HUES6 (cell line): Measurements from ENCODE around the gene MRC1.
"Not testable (repeated sequence)": the region's sequence is repeated elsewhere in the genome, so short reads cannot be mapped to it uniquely, and the experiment has no call there.

Experiments
- H3K27ac ChIP-seq: 2 replicates; pipeline ENCODE4 v1.7.0; 2013; ENCODE audit warnings: low read depth, mild to moderate bottlenecking, low read length, inconsistent platforms
- H3K27me3 ChIP-seq: 2 replicates; pipeline ENCODE4 v1.6.1; 2013; ENCODE audit warnings: low read length; ENCODE audit not compliant: control insufficient read depth, insufficient read depth
- H3K36me3 ChIP-seq: 2 replicates; pipeline ENCODE4 v1.6.1; 2013; ENCODE audit warnings: low read length; ENCODE audit not compliant: control insufficient read depth, insufficient read depth
- H3K4me1 ChIP-seq: 2 replicates; pipeline ENCODE4 v1.6.1; 2013; ENCODE audit warnings: low read length; ENCODE audit not compliant: control insufficient read depth, insufficient read depth
- H3K4me3 ChIP-seq: 2 replicates; pipeline ENCODE4 v1.5.1; 2013; ENCODE audit warnings: low read depth, low read length
- H3K9ac ChIP-seq: one replicate; pipeline ENCODE4 v1.6.1; 2013; ENCODE audit warnings: mild to moderate bottlenecking, low read length
- H3K9me3 ChIP-seq: 2 replicates; pipeline ENCODE4 v1.6.1; 2013; ENCODE audit warnings: low read depth, low read length; ENCODE audit not compliant: control insufficient read depth, insufficient read depth

Gene MRC1

GRCh38 chr10:17923728-17924127 is 114.6 kb downstream of the MRC1 start:
- no peaks in the 10 kb centered on the region for H3K27me3 ChIP-seq
- no peaks in the 10 kb centered on the region for H3K36me3 ChIP-seq
- no peak overlapping the region for H3K9ac ChIP-seq
- H3K9me3 ChIP-seq: no peaks in the 10 kb centered on the region
- no peak overlapping the region for H3K4me3 ChIP-seq
- no peak overlapping the region for H3K27ac ChIP-seq
- H3K4me1 ChIP-seq: no peaks in the 10 kb centered on the region; the same call in 1 of the 2 replicates

- Histone ChIP-seq H3K4me1 (no peaks in the 10 kb centered on the region), H3K36me3 (no peaks in the 10 kb centered on the region), H3K27me3 (no peaks in the 10 kb centered on the region), H3K27ac (no peak overlapping the region), H3K9me3 (no peaks in the 10 kb centered on the region), H3K9ac (no peak overlapping the region), H3K4me3 (no peak overlapping the region)
Observed at GRCh38 chr10:17943033-17943745, 134.0 kb downstream of the MRC1 start.

- H3K27me3 ChIP-seq, H3K4me1 ChIP-seq, H3K4me3 ChIP-seq, H3K9ac ChIP-seq, H3K9me3 ChIP-seq, H3K36me3 ChIP-seq, H3K27ac ChIP-seq: not testable (repeated sequence)
Observed at GRCh38 chr10:17950269-17950668, 141.1 kb downstream of the MRC1 start.

- Histone ChIP-seq H3K4me3 (no peak overlapping the region), H3K27me3 (no peaks in the 10 kb centered on the region), H3K4me1 (peaks cover 7% of the 10 kb centered on the region; the same call in 1 of the 2 replicates), H3K9ac (no peak overlapping the region), H3K9me3 (no peaks in the 10 kb centered on the region), H3K36me3 (no peaks in the 10 kb centered on the region), H3K27ac (no peak overlapping the region)
Observed at GRCh38 chr10:17950726-17951125, 141.6 kb downstream of the MRC1 start.

- Histone ChIP-seq H3K36me3 (no peaks in the 10 kb centered on the region), H3K27ac (no peak within 1 kb of the TSS), H3K9ac (no peak within 1 kb of the TSS), H3K4me3 (no peak within 1 kb of the TSS), H3K4me1 (peaks cover 7% of the 10 kb centered on the region; the same call in 1 of the 2 replicates), H3K27me3 (no peaks in the 10 kb centered on the region), H3K9me3 (no peaks in the 10 kb centered on the region)
Observed at GRCh38 chr10:17951868-17952371, 142.8 kb downstream of the MRC1 start, which contains the start of gene SLC39A12. SLC39A12 (plus strand) TSS chr10:17951918; CDS start chr10:17953277, 1,359 bp downstream.

- not testable (repeated sequence) for H3K4me3 ChIP-seq, H3K36me3 ChIP-seq, H3K9me3 ChIP-seq, H3K27ac ChIP-seq, H3K27me3 ChIP-seq, H3K9ac ChIP-seq, H3K4me1 ChIP-seq
Observed at GRCh38 chr10:17954372-17954771, 145.2 kb downstream of the MRC1 start.

- Histone ChIP-seq H3K27ac (no peak overlapping the region), H3K4me1 (peaks cover 7% of the 10 kb centered on the region; the same call in 1 of the 2 replicates)
Observed at GRCh38 chr10:17954861-17955260, 145.7 kb downstream of the MRC1 start.

GRCh38 chr10:17958049-17958448 is 148.9 kb downstream of the MRC1 start:
- no peaks in the 10 kb centered on the region for H3K27me3 ChIP-seq
- no peak overlapping the region for H3K27ac ChIP-seq
- H3K4me3 ChIP-seq: no peak overlapping the region
- H3K9me3 ChIP-seq: peaks cover 9% of the 10 kb centered on the region
- H3K9ac ChIP-seq: no peak overlapping the region
- H3K4me1 ChIP-seq: no peaks in the 10 kb centered on the region
- H3K36me3 ChIP-seq: no peaks in the 10 kb centered on the region

More at GRCh38 chr10:17954861-17955260, 145.7 kb downstream of the MRC1 start:
- Histone ChIP-seq H3K4me3 (no peak overlapping the region), H3K36me3 (no peaks in the 10 kb centered on the region), H3K9me3 (peaks cover 5% of the 10 kb centered on the region), H3K9ac (no peak overlapping the region), H3K27me3 (no peaks in the 10 kb centered on the region)

- Histone ChIP-seq H3K9ac (no peak overlapping the region), H3K9me3 (peaks cover 9% of the 10 kb centered on the region), H3K4me3 (no peak overlapping the region), H3K36me3 (no peaks in the 10 kb centered on the region), H3K27me3 (no peaks in the 10 kb centered on the region), H3K4me1 (no peaks in the 10 kb centered on the region), H3K27ac (no peak overlapping the region)
Observed at GRCh38 chr10:17959870-17960269, 150.7 kb downstream of the MRC1 start.
